ENCODE data around the gene ZNF629. TPM values are rescaled to one million over a fixed set of nuclear protein-coding genes. Genes with fewer than 3 reads are reported as not detected.

Gene ZNF629
- total RNA-seq (2014; rRNA removed; shearing (Covaris generic)) = 9.7 and 10.2 TPM in 2 replicates

DNA sequence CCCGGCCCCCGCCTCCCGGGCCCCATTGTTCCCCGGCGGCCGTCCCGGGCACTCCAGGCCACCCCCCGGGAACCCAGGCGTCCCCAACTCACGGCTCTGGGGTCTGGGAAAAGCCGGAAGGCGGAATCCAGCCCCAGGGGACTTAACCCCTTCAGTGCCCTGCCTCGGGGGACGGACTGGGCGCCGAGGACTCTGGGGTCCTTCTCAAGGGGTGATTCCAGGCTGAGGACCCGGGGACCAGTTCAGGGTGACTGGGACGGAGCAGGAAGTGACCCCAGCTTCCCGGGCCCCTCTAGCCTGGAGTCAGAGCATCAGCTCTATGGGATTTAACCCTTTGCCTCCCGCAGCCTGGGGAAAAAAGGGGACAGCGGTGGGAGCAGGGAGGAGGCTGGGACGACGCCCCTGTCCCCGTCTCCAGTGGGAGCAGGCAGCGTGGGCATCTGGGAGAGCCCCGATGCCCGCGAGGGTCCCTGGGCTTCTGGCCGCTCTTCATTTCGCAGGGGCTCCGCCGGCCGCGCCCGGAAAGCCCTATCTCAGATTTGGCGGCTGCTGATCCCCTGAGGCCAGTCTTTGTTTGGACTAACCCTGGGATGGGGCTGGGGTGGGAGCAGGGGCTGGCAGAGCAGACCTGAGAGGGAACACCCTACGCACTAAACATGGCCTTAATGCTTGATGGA is at the start of gene ZNF629:
TSS of gene ZNF629 (minus strand) at position 270 of the 677 bp plus-strand sequence. CDS start 2,723 bp downstream, outside the sequence.

DNA sequence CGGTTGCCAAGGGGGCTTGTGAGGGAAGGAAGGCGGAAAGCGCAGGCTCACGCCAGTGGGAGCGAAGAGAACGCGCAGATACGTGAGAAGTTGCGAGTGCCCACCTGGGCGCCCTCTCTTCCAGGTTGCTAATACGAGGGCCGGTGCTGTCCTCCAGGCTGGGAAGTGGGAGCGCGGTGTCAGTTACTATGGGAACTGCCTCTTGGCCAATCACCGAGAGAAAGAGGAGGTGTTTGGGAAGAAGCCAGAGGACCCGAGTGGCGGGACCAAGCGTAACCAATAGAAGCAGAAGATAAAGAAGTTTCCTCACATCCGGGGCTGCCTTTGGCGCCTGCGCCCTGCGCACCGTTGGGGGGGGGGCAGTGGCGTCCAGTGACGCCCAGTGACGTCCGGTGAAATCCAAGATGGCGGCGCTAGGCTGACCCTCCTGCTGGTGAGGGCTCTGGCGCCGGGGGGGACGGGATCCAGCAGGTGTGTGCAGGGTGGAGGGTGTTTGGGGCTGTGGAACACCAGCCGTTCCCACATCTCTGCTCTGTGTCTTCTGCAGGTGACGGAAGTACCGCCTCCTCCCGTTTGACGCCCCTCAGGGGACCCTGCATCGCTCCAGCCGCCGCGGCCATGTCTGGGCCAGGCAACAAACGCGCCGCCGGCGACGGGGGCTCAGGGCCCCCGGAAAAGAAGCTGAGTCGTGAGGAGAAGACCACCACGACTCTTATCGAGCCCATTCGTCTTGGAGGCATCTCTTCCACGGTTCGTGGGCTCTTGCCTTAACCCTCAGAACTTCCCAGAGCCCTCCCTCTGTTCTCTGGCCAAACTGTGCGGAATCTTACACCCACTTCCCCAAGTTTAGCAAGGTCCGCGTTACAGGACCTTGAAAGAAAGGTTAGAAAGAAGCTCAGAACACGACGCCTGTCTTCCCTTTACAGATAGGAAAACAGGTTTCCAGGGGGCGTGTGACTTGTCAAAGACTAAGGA is 24.8 kb downstream of the ZNF629 start, which contains the start of the genes CFAP119 and RNF40:
TSS of gene CFAP119 (minus strand) at position 135 of the 975 bp plus-strand sequence. CDS start 314 bp downstream, outside the sequence.
TSS of gene RNF40 (plus strand) at position 395 of the 975 bp plus-strand sequence. CDS start at position 619, 224 bp downstream.

DNA sequence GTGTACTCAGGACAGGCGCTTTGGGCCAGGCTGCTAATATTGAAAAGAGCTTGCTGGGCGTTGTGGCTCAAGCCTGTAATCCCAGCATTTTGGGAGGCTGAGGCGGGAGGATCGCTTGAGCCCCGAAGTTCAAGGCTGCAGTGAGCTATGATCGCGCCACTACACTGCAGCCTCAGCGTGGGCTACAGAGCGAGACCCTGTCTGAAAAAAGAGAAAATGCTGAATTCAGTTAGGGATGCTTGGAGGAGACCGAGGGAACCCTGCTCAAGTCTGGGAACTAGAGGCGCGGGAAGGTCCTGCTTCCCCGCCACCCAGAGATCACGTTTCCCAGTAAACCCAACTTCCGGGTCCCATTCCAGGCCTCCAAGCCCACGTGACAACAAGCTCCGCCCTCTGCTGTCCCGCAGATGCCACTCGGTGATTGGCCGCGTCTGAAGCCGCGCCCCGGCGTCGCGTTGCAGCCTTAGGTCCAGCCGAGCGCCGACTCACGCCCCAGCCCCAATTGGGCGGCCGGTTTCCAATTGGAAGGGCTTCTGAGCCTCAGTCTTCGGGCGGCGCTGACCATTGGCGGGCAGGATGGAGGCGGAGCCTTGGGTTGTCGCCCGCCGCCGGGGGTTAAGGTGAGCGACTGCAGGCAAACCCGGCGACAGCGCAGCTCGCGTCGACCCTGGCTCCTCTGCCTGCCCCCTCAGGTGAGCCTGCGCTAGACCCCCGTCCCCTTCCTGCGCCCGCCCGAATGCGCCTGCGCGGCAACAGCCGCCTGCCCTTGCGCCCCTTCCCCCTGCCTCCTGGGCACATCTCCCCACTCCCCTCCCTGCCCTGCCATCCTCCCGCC is 39.0 kb downstream of the ZNF629 start, which contains the start of gene PHKG2:
TSS of gene PHKG2 (plus strand) at position 627 of the 835 bp plus-strand sequence. CDS start 396 bp downstream, outside the sequence.

Small RNAs within 50 kb of the gene (small RNA-seq; reads per million reads assigned to genes)
- gene RF00017 = not detected

Other genes with a start within 250 kb of the ZNF629 start
- 10.9 and 14.7 TPM in 2 replicates for gene ZNF764, start 228.8 kb downstream of the ZNF629 start, total RNA-seq (2014; rRNA removed; shearing (Covaris generic))
- gene ZNF688, start 215.5 kb downstream of the ZNF629 start, total RNA-seq (2014; rRNA removed; shearing (Covaris generic)) = 12.4 and 17.1 TPM in 2 replicates
- gene ZNF785, start 201.5 kb downstream of the ZNF629 start, total RNA-seq (2014; rRNA removed; shearing (Covaris generic)) = not detected in 2 replicates
- gene ZNF689, start 176.8 kb downstream of the ZNF629 start, total RNA-seq (2014; rRNA removed; shearing (Covaris generic)) = 8.7 and 11.5 TPM in 2 replicates
- gene PRR14, start 136.2 kb downstream of the ZNF629 start, total RNA-seq (2014; rRNA removed; shearing (Covaris generic)) = 9.6 and 17.8 TPM in 2 replicates
- gene FBRS, start 128.8 kb downstream of the ZNF629 start, total RNA-seq (2014; rRNA removed; shearing (Covaris generic)) = 24.3 and 26.5 TPM in 2 replicates
- 33.7 and 36.1 TPM in 2 replicates for gene SRCAP, start 88.0 kb downstream of the ZNF629 start, total RNA-seq (2014; rRNA removed; shearing (Covaris generic))
- gene PHKG2, start 38.8 kb downstream of the ZNF629 start, total RNA-seq (2014; rRNA removed; shearing (Covaris generic)) = 25.8 and 27.6 TPM in 2 replicates
- gene CFAP119, start 25.1 kb downstream of the ZNF629 start, total RNA-seq (2014; rRNA removed; shearing (Covaris generic)) = 21.3 and 29.5 TPM in 2 replicates
- gene RNF40, start 24.9 kb downstream of the ZNF629 start, total RNA-seq (2014; rRNA removed; shearing (Covaris generic)) = 110 and 121 TPM in 2 replicates
- 57.4 and 71.4 TPM in 2 replicates for gene BCL7C, start 106.9 kb upstream of the ZNF629 start, total RNA-seq (2014; rRNA removed; shearing (Covaris generic))
- not detected in 2 replicates for gene CTF1, start 109.4 kb upstream of the ZNF629 start, total RNA-seq (2014; rRNA removed; shearing (Covaris generic))
- 32.0 and 35.8 TPM in 2 replicates for gene FBXL19, start 136.4 kb upstream of the ZNF629 start, total RNA-seq (2014; rRNA removed; shearing (Covaris generic))
- gene ORAI3, start 161.9 kb upstream of the ZNF629 start, total RNA-seq (2014; rRNA removed; shearing (Covaris generic)) = 19.8 and 21.6 TPM in 2 replicates
- gene SETD1A, start 170.5 kb upstream of the ZNF629 start, total RNA-seq (2014; rRNA removed; shearing (Covaris generic)) = 9.8 and 12.9 TPM in 2 replicates
- gene HSD3B7, start 198.0 kb upstream of the ZNF629 start, total RNA-seq (2014; rRNA removed; shearing (Covaris generic)) = 2.2 and 2.4 TPM in 2 replicates
- 0.98 TPM in 1 of 2 replicates, not detected in the other for gene STX1B, start 223.4 kb upstream of the ZNF629 start, total RNA-seq (2014; rRNA removed; shearing (Covaris generic))
- gene STX4, start 246.4 kb upstream of the ZNF629 start, total RNA-seq (2014; rRNA removed; shearing (Covaris generic)) = 23.6 and 25.5 TPM in 2 replicates

All from A375 (cell line).